Stimulated activated naive CD8-positive, alpha-beta T cell treated with anti-CD3 and anti-CD28 coated beads, Interleukin-15, Interleukin-2, amounts not matched to agents 100 U/mL and 50 U/mL, for 24 hours (primary cell): ENCODE measurements around the gene NR6A1.
"Not testable (repeated sequence)": the region's sequence is repeated elsewhere in the genome, so short reads cannot be mapped to it uniquely, and the experiment has no call there.

Source experiments
- ATAC-seq: fragments of 150-1000 bp; cut with Tn5 transposase; one replicate; pipeline ENCODE4 v1.10.0; 2021
- DNase-seq: peaks from one replicate; pipeline ENCODE4 v3.0.0; 2021

Gene NR6A1

GRCh38 chr9:124760719-124761118, 10.4 kb downstream of the NR6A1 start:
- no peak for ATAC-seq
- DNase-seq, result no peak

GRCh38 chr9:124759327-124759726, 11.8 kb downstream of the NR6A1 start:
- DNase-seq (no peak), ATAC-seq (no peak)

- ATAC-seq (no peak), DNase-seq (no peak)
Measured at GRCh38 chr9:124758691-124759090, 12.4 kb downstream of the NR6A1 start.

- ATAC-seq (no peak), DNase-seq (no peak)
Measured at GRCh38 chr9:124758061-124758460, 13.1 kb downstream of the NR6A1 start.

- DNase-seq (no peak), ATAC-seq (no peak)
Measured at GRCh38 chr9:124757616-124758015, 13.5 kb downstream of the NR6A1 start.

- ATAC-seq, result no peak
- no peak for DNase-seq
Measured at GRCh38 chr9:124756011-124756410, 15.1 kb downstream of the NR6A1 start.

GRCh38 chr9:124755061-124755460, 16.1 kb downstream of the NR6A1 start:
- ATAC-seq (peak; percentile 79), DNase-seq (no peak)

- no peak for DNase-seq
Measured at GRCh38 chr9:124754289-124754688, 16.8 kb downstream of the NR6A1 start.

GRCh38 chr9:124752967-124753366, 18.1 kb downstream of the NR6A1 start:
- DNase-seq (no peak), ATAC-seq (no peak)

More at GRCh38 chr9:124754289-124754688, 16.8 kb downstream of the NR6A1 start:
- no peak for ATAC-seq

- DNase-seq, result no peak
- ATAC-seq, result no peak
Measured at GRCh38 chr9:124749781-124750180, 21.3 kb downstream of the NR6A1 start.

- no peak for DNase-seq
- ATAC-seq, result no peak
Measured at GRCh38 chr9:124749284-124749683, 21.8 kb downstream of the NR6A1 start.

GRCh38 chr9:124747065-124747464, 24.0 kb downstream of the NR6A1 start:
- ATAC-seq, result no peak

GRCh38 chr9:124743686-124744348, 27.3 kb downstream of the NR6A1 start:
- no peak for DNase-seq
- no peak for ATAC-seq

More at GRCh38 chr9:124747065-124747464, 24.0 kb downstream of the NR6A1 start:
- no peak for DNase-seq

GRCh38 chr9:124742940-124743339, 28.2 kb downstream of the NR6A1 start:
- ATAC-seq, result no peak
- no peak for DNase-seq

GRCh38 chr9:124741662-124742061, 29.4 kb downstream of the NR6A1 start:
- ATAC-seq, result no peak
- DNase-seq, result no peak

- ATAC-seq (no peak), DNase-seq (no peak)
Measured at GRCh38 chr9:124741149-124741548, 30.0 kb downstream of the NR6A1 start.

GRCh38 chr9:124739360-124739759, 31.8 kb downstream of the NR6A1 start:
- ATAC-seq (no peak), DNase-seq (no peak)

- ATAC-seq, DNase-seq: not testable (repeated sequence)
Measured at GRCh38 chr9:124738075-124738474, 33.0 kb downstream of the NR6A1 start.

- peak; percentile 59 for ATAC-seq
- no peak for DNase-seq
Measured at GRCh38 chr9:124735121-124735520, 36.0 kb downstream of the NR6A1 start.

GRCh38 chr9:124734741-124735083, 36.4 kb downstream of the NR6A1 start:
- not testable (repeated sequence) for ATAC-seq, DNase-seq

GRCh38 chr9:124733964-124734740, 37.0 kb downstream of the NR6A1 start:
- DNase-seq, result no peak
- ATAC-seq, result no peak

GRCh38 chr9:124730772-124731171, 40.3 kb downstream of the NR6A1 start:
- ATAC-seq (no peak), DNase-seq (no peak)

GRCh38 chr9:124726886-124727285, 44.2 kb downstream of the NR6A1 start:
- DNase-seq (no peak), ATAC-seq (no peak)

GRCh38 chr9:124725068-124725452, 46.1 kb downstream of the NR6A1 start:
- DNase-seq (no peak), ATAC-seq (no peak)
